A549 (cell line): ENCODE data around the gene TSPAN14.

ENCODE experiments used
- JUN ChIP-seq, 2 experiments: fragments of >200 bp; sonication (Bioruptor Twin); formaldehyde crosslinking; IDR thresholded peaks; 2 replicates in 1 of 2; 3 replicates in 1 of 2; pipeline ENCODE4 v1.6.1; 2016 to 2017
- MYC ChIP-seq: IDR thresholded peaks from 2 replicates; pipeline ENCODE4 v1.6.1; 2012; ENCODE audit warnings: mild to moderate bottlenecking, inconsistent platforms, low read length, improper control_type of control experiment, borderline replicate concordance
- POLR2A ChIP-seq: IDR thresholded peaks from 2 replicates; pipeline ENCODE4 v1.6.1; 2012; ENCODE audit warnings: mild to moderate bottlenecking, low read length
- RARB ChIP-seq: fragments of 250-450 bp; sonication (Bioruptor Pico); IDR thresholded peaks from 2 replicates; pipeline ENCODE4 v1.8.0; 2021; ENCODE audit warnings: mild to moderate bottlenecking, moderate library complexity
- RCOR1 ChIP-seq: fragments of 150-350 bp; IDR thresholded peaks from 2 replicates; pipeline ENCODE4 v1.6.1; 2014; ENCODE audit warnings: antibody characterized with exemption, low read length, low read depth
- TF ChIP-seq, protein P1 (sequence below): fragments of >200 bp; sonication (Bioruptor Twin); formaldehyde crosslinking; IDR thresholded peaks from 3 replicates; pipeline ENCODE4 v1.5.1; 2016
- TF ChIP-seq, protein P2 (sequence below): IDR thresholded peaks from 2 replicates; pipeline ENCODE4 v1.6.1; 2012

- TF ChIP-seq, protein P1, sequence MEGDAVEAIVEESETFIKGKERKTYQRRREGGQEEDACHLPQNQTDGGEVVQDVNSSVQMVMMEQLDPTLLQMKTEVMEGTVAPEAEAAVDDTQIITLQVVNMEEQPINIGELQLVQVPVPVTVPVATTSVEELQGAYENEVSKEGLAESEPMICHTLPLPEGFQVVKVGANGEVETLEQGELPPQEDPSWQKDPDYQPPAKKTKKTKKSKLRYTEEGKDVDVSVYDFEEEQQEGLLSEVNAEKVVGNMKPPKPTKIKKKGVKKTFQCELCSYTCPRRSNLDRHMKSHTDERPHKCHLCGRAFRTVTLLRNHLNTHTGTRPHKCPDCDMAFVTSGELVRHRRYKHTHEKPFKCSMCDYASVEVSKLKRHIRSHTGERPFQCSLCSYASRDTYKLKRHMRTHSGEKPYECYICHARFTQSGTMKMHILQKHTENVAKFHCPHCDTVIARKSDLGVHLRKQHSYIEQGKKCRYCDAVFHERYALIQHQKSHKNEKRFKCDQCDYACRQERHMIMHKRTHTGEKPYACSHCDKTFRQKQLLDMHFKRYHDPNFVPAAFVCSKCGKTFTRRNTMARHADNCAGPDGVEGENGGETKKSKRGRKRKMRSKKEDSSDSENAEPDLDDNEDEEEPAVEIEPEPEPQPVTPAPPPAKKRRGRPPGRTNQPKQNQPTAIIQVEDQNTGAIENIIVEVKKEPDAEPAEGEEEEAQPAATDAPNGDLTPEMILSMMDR: no peak
- no peak for TF ChIP-seq RARB (CRISPR knock-in tag)
- TF ChIP-seq, protein P2, sequence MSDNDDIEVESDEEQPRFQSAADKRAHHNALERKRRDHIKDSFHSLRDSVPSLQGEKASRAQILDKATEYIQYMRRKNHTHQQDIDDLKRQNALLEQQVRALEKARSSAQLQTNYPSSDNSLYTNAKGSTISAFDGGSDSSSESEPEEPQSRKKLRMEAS: no peak
- TF ChIP-seq RCOR1: no peak
- TF ChIP-seq MYC: no peak
- TF ChIP-seq JUN (IDR thresholded peaks at IDR 0.05): no peak
- TF ChIP-seq POLR2A: no peak
Measured at GRCh38 chr10:80455461-80456349, 1.6 kb downstream of the TSPAN14 start.
